ENCODE results near the gene PARVA. TPM values are rescaled to one million over a fixed set of nuclear protein-coding genes. Genes with fewer than 3 reads are reported as not detected.

PARVA gene
- polyA plus RNA-seq, 3 donors, result not detected

DNA sequence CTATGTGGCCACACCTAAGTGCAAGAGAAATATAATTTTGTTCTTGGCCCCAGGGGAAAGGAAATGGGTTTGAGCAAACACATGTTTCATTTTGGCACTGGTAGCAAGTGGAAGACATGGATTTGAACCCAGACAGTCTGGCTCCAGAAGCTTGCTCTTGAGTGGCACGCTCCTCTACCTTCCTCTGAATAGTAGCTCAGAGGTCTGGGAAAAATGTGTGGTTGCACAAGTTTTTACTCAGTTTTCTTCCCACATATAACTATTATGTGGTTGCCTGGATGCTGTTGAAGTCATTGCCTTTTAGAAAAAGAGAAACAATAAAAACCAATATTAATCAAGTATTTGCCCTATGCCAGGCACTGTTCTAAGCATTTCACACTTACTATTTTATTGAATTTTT is 16.3 kb downstream of the PARVA start:
- Histone ChIP-seq H2AFZ (ENCODE audit: insufficient read depth, low read depth, low read length, poor library complexity, severe bottlenecking) (no peak overlapping the region), H3K36me3 (replicated peaks in 1 of 2; ENCODE audit: control insufficient read depth in 1 of 2, insufficient read depth in 2 of 2, low read length in 2 of 2) (no peaks in the 10 kb centered on the region), H3K79me2 (ENCODE audit: insufficient read depth, low read length) (no peaks in the 10 kb centered on the region), H3K27me3 (ENCODE audit: control insufficient read depth in 2 of 2, insufficient read depth in 2 of 2, low read length in 2 of 2) (no peaks in the 10 kb centered on the region), H3K9ac (ENCODE audit: insufficient read depth, low read length, poor library complexity, severe bottlenecking) (no peak overlapping the region), H3K9me3 (replicated peaks in 1 of 2; ENCODE audit: control insufficient read depth in 1 of 2, insufficient read depth in 1 of 2, low read length in 2 of 2) (peaks cover 4 to 6% of the 10 kb centered on the region in 2 donors), H3K4me3 (replicated peaks in 1 of 3; ENCODE audit: low read depth in 2 of 3, low read length in 3 of 3) (no peak overlapping the region), H3K27ac (ENCODE audit: low read depth in 1 of 2, low read length in 2 of 2) (no peak overlapping the region), H3K4me1 (ENCODE audit: control insufficient read depth in 1 of 2, insufficient read depth in 2 of 2, low read length in 2 of 2) (no peaks in the 10 kb centered on the region), H4K20me1 (ENCODE audit: insufficient read depth, low read length) (no peaks in the 10 kb centered on the region), H3K4me2 (replicated peaks; ENCODE audit: extremely low read depth, low read length, poor library complexity, severe bottlenecking) (no peak overlapping the region)
- no peaks in the 10 kb centered on the region for H3K4me1 Mint-ChIP-seq
- no CpG with 5 or more reads among the region's 1 CpG for WGBS (ENCODE audit: insufficient coverage)
- no peak overlapping the region for H3K4me3 Mint-ChIP-seq
- peaks cover 0 to 5% (median 3%) of the 10 kb centered on the region in 3 donors for H3K27me3 Mint-ChIP-seq (ENCODE audit: low read depth in 3 of 3)
- peaks cover 0 to 17% (median 11%) of the 10 kb centered on the region in 7 donors for H3K9me3 Mint-ChIP-seq
- DNase-seq, result no peak
- intact Hi-C loops (cut with micrococcal nuclease), result no loop called here
- no peaks in the 10 kb centered on the region for H3K36me3 Mint-ChIP-seq
- TF ChIP-seq, protein P1, sequence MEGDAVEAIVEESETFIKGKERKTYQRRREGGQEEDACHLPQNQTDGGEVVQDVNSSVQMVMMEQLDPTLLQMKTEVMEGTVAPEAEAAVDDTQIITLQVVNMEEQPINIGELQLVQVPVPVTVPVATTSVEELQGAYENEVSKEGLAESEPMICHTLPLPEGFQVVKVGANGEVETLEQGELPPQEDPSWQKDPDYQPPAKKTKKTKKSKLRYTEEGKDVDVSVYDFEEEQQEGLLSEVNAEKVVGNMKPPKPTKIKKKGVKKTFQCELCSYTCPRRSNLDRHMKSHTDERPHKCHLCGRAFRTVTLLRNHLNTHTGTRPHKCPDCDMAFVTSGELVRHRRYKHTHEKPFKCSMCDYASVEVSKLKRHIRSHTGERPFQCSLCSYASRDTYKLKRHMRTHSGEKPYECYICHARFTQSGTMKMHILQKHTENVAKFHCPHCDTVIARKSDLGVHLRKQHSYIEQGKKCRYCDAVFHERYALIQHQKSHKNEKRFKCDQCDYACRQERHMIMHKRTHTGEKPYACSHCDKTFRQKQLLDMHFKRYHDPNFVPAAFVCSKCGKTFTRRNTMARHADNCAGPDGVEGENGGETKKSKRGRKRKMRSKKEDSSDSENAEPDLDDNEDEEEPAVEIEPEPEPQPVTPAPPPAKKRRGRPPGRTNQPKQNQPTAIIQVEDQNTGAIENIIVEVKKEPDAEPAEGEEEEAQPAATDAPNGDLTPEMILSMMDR (IDR thresholded peaks at IDR 0.05), result no peak
- no peak overlapping the region for H3K27ac Mint-ChIP-seq

DNA sequence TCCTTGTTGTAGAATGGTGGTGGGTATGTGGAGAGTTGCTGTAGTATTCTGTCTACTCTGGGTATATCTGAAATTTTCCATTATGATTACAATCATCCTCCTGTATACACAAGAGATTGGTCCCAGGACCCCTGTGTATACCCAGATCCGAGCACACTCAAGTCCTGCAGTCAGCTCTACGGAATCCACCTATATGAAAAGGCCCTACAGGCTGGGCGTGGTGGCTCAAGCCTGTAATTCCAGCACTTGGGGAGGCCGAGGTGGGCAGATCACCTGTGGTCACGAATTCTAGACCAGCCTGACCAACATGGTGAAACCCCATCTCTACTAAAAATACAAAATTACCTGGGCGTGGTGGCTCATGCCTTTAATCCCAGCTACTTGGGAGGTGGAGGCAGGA is 17.2 kb downstream of the PARVA start:
- H3K27ac ChIP-seq (ENCODE audit: low read depth in 1 of 2, low read length in 2 of 2), result no peak overlapping the region
- intact Hi-C loops (cut with micrococcal nuclease), result no loop called here
- no peaks in the 10 kb centered on the region for H3K4me1 Mint-ChIP-seq
- no peak overlapping the region for H3K27ac Mint-ChIP-seq
- no peak overlapping the region for H3K9ac ChIP-seq (ENCODE audit: insufficient read depth, low read length, poor library complexity, severe bottlenecking)
- no peaks in the 10 kb centered on the region for H4K20me1 ChIP-seq (ENCODE audit: insufficient read depth, low read length)
- H3K4me3 Mint-ChIP-seq, result no peak overlapping the region
- H3K27me3 ChIP-seq (ENCODE audit: control insufficient read depth in 2 of 2, insufficient read depth in 2 of 2, low read length in 2 of 2), result no peaks in the 10 kb centered on the region
- H2AFZ ChIP-seq (ENCODE audit: insufficient read depth, low read depth, low read length, poor library complexity, severe bottlenecking), result no peak overlapping the region
- no peaks in the 10 kb centered on the region for H3K36me3 Mint-ChIP-seq
- H3K4me3 ChIP-seq (replicated peaks in 1 of 3; ENCODE audit: low read depth in 2 of 3, low read length in 3 of 3), result no peak overlapping the region
- H3K9me3 Mint-ChIP-seq, result peaks cover 0 to 17% (median 11%) of the 10 kb centered on the region in 7 donors
- DNase-seq, result no peak
- TF ChIP-seq, protein P1 (IDR thresholded peaks at IDR 0.05), result no peak
- 96% methylated on average over 3 of the region's 6 CpGs for WGBS (ENCODE audit: insufficient coverage)
- H3K79me2 ChIP-seq (ENCODE audit: insufficient read depth, low read length), result no peaks in the 10 kb centered on the region
- no peaks in the 10 kb centered on the region for H3K36me3 ChIP-seq (replicated peaks in 1 of 2; ENCODE audit: control insufficient read depth in 1 of 2, insufficient read depth in 2 of 2, low read length in 2 of 2)
- peaks cover 2 to 5% (median 3%) of the 10 kb centered on the region in 3 donors for H3K27me3 Mint-ChIP-seq (ENCODE audit: low read depth in 3 of 3)
- H3K4me1 ChIP-seq (ENCODE audit: control insufficient read depth in 1 of 2, insufficient read depth in 2 of 2, low read length in 2 of 2), result no peaks in the 10 kb centered on the region
- H3K9me3 ChIP-seq (replicated peaks in 1 of 2; ENCODE audit: control insufficient read depth in 1 of 2, insufficient read depth in 1 of 2, low read length in 2 of 2), result peaks cover 4 to 6% of the 10 kb centered on the region in 2 donors
- no peak overlapping the region for H3K4me2 ChIP-seq (replicated peaks; ENCODE audit: extremely low read depth, low read length, poor library complexity, severe bottlenecking)
